DND-41 (cell line): ENCODE data around the gene KSR2.

Experiments used
- ATAC-seq: fragments of 200-7000 bp; cut with Tn5 transposase; 3 replicates; pipeline ENCODE4 v1.9.1; 2021; ENCODE audit warnings: low read depth; ENCODE audit not compliant: insufficient read depth
- DNase-seq: peaks from one replicate; pipeline ENCODE4 v3.0.0-alpha.2; 2020
- H2AFZ ChIP-seq: 2 replicates; pipeline ENCODE4 v1.6.0; 2012; ENCODE audit warnings: low read depth, low read length
- H3K27ac ChIP-seq: 2 replicates; pipeline ENCODE4 v1.5.1; 2012; ENCODE audit warnings: low read length, inconsistent platforms
- H3K27me3 ChIP-seq: fragments of 200-600 bp; sonication (generic); 2 replicates; pipeline ENCODE4 v1.6.0; 2012; ENCODE audit warnings: low read length, mild to moderate bottlenecking, inconsistent platforms; ENCODE audit not compliant: insufficient read depth, poor library complexity
- H3K36me3 ChIP-seq: 2 replicates; pipeline ENCODE4 v1.5.1; 2012; ENCODE audit warnings: low read length, inconsistent platforms; ENCODE audit not compliant: insufficient read depth
- H3K4me1 ChIP-seq: 2 replicates; pipeline ENCODE4 v1.5.1; 2012; ENCODE audit warnings: mild to moderate bottlenecking, low read length; ENCODE audit not compliant: insufficient read depth
- H3K4me2 ChIP-seq: 2 replicates; pipeline ENCODE4 v1.6.0; 2012; ENCODE audit warnings: mild to moderate bottlenecking, moderate library complexity, low read length, inconsistent platforms; ENCODE audit not compliant: insufficient read depth
- H3K4me3 ChIP-seq, 2 experiments: fragments of 200-600 bp in 1 of 2; shearing (Covaris generic) in 1 of 2; 2 replicates each; pipeline ENCODE4 v1.5.1; 2012 to 2016; ENCODE audit warnings: inconsistent platforms in 2 of 2, low read length in 2 of 2, mild to moderate bottlenecking in 2 of 2, low read depth in 1 of 2, moderate library complexity in 1 of 2
- H3K79me2 ChIP-seq: 2 replicates; pipeline ENCODE4 v1.6.0; 2012; ENCODE audit warnings: low read length, inconsistent platforms; ENCODE audit not compliant: insufficient read depth
- H3K9ac ChIP-seq: 2 replicates; pipeline ENCODE4 v1.6.0; 2012; ENCODE audit warnings: low read depth, mild to moderate bottlenecking, inconsistent platforms, low read length, moderate library complexity
- H3K9me3 ChIP-seq: 2 replicates; pipeline ENCODE4 v1.5.1; 2012; ENCODE audit warnings: low read length, moderate library complexity, mild to moderate bottlenecking, inconsistent platforms; ENCODE audit not compliant: insufficient read depth, severe bottlenecking
- H4K20me1 ChIP-seq: 2 replicates; pipeline ENCODE4 v1.6.0; 2012; ENCODE audit warnings: low read length; ENCODE audit not compliant: insufficient read depth
- CTCF ChIP-seq: IDR thresholded peaks from 2 replicates; pipeline ENCODE4 v1.5.1; 2012; ENCODE audit warnings: borderline replicate concordance, low read length, moderate library complexity, mild to moderate bottlenecking; ENCODE audit not compliant: poor library complexity, severe bottlenecking; ENCODE audit errors: extremely low read depth
- EZH2 ChIP-seq: IDR thresholded peaks from 3 replicates; pipeline ENCODE4 v1.6.1; 2012; ENCODE audit warnings: borderline replicate concordance, low read depth, mild to moderate bottlenecking, moderate library complexity, low read length, inconsistent platforms; ENCODE audit not compliant: severe bottlenecking

KSR2 gene

GRCh38 chr12:117967043-117967442 lies 1.7 kb downstream of the KSR2 start:
- TF ChIP-seq CTCF (no peak), EZH2 (no peak)
- H3K27ac ChIP-seq = no peak overlapping the region
- no peak for ATAC-seq
- H3K79me2 ChIP-seq = no peaks in the 10 kb centered on the region
- H4K20me1 ChIP-seq = no peaks in the 10 kb centered on the region
- no peaks in the 10 kb centered on the region for H3K4me1 ChIP-seq
- H3K9ac ChIP-seq = no peak overlapping the region
- H3K27me3 ChIP-seq = peaks cover 20% of the 10 kb centered on the region
- DNase-seq = no peak
- no peak overlapping the region for H3K4me3 ChIP-seq
- H3K9me3 ChIP-seq = peaks cover 6% of the 10 kb centered on the region
- H3K4me2 ChIP-seq = no peak overlapping the region
- no peaks in the 10 kb centered on the region for H3K36me3 ChIP-seq
- no peak overlapping the region for H2AFZ ChIP-seq

- TF ChIP-seq CTCF (no peak), EZH2 (no peak)
- H3K36me3 ChIP-seq = no peaks in the 10 kb centered on the region
- H3K27ac ChIP-seq = no peak overlapping the region
- H3K27me3 ChIP-seq = peaks cover 20% of the 10 kb centered on the region
- H2AFZ ChIP-seq = no peak overlapping the region
- no peaks in the 10 kb centered on the region for H3K79me2 ChIP-seq
- no peak overlapping the region for H3K9ac ChIP-seq
- H3K4me3 ChIP-seq = no peak overlapping the region
- no peaks in the 10 kb centered on the region for H4K20me1 ChIP-seq
- H3K4me2 ChIP-seq = no peak overlapping the region
- ATAC-seq (no peak), DNase-seq (no peak)
- peaks cover 5% of the 10 kb centered on the region for H3K9me3 ChIP-seq
- H3K4me1 ChIP-seq = no peaks in the 10 kb centered on the region
These were observed 2.3 kb downstream of the KSR2 start for GRCh38 chr12:117966511-117966910.

- no peak for TF ChIP-seq EZH2
- Histone ChIP-seq H2AFZ (no peak overlapping the region), H3K27me3 (peaks cover 20% of the 10 kb centered on the region), H3K36me3 (no peaks in the 10 kb centered on the region), H3K79me2 (no peaks in the 10 kb centered on the region), H3K27ac (no peak overlapping the region), H3K4me1 (no peaks in the 10 kb centered on the region), H4K20me1 (no peaks in the 10 kb centered on the region), H3K9ac (no peak overlapping the region), H3K9me3 (peaks cover 3% of the 10 kb centered on the region), H3K4me3 (no peak overlapping the region), H3K4me2 (no peak overlapping the region)
- ATAC-seq = no peak
- DNase-seq = no peak
These were observed 5.0 kb downstream of the KSR2 start for GRCh38 chr12:117963836-117964235.

GRCh38 chr12:117936722-117937484 lies 31.9 kb downstream of the KSR2 start:
- Histone ChIP-seq H3K4me1 (no peaks in the 10 kb centered on the region), H3K4me3 (no peak overlapping the region), H3K79me2 (no peaks in the 10 kb centered on the region), H3K9me3 (no peaks in the 10 kb centered on the region), H2AFZ (no peak overlapping the region), H3K27ac (no peak overlapping the region), H3K9ac (no peak overlapping the region), H3K4me2 (no peak overlapping the region), H3K27me3 (no peaks in the 10 kb centered on the region), H3K36me3 (no peaks in the 10 kb centered on the region), H4K20me1 (no peaks in the 10 kb centered on the region)
- no peak for TF ChIP-seq EZH2
- no peak for TF ChIP-seq CTCF
- no peak for DNase-seq
- no peak for ATAC-seq
